Stimulated activated CD8-positive, alpha-beta memory T cell treated with anti-CD3 and anti-CD28 coated beads, Interleukin-15, amount 100 ng/mL, for 1 hour (primary cell): ENCODE measurements around the gene SMIM15.
"Not testable (repeated sequence)": the region's sequence is repeated elsewhere in the genome, so short reads cannot be mapped to it uniquely, and the experiment has no call there.

Experiments
- DNase-seq: peaks from one replicate; pipeline ENCODE4 v3.0.0-alpha.2; 2020; ENCODE audit warnings: low read depth

The SMIM15 gene, protein sequence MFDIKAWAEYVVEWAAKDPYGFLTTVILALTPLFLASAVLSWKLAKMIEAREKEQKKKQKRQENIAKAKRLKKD

DNA sequence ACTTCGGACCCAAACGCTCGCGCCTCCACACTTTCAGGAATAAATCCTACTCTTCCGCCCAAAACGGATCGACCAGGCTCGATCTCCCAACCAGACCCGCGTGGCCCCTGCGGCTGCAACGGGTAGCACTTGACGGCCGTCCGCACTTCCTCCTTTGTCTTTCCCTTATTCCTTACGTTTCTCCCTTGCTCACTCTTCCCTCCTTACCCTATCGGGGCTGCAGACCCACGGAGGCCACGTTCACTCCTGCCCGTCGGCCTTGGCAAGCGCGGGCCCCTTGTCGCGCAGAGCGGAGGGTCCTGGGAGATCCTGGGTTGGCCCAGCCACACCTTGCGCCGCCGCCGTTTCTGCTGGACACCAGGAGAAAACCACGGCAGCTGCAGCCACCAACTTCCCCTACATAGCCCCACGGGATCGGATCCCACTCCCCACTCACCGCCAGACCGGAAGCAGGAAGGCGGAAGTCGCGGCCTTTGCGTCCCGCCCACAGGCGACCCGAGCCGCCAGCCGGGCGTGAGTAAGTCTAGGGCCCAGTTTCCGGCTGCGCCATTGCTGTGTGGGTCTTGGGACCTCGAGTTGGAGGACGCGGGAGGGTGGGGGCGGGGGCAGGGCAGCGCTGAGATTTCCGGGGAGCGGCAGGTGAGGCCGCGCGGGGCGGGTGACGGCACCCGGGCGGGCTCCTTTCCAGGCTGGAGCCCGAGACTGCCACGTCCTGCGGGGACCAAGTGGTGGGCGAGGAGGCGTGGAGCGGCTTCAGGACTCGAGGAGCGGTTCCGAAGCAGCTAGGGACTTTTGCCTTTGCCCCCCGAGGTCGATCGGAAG is at the start of gene SMIM15:
SMIM15 (minus strand) TSS at position 459 of the 822 bp plus-strand sequence. CDS start 2,297 bp downstream, outside the sequence.
- peak; percentile 53 for DNase-seq

DNA sequence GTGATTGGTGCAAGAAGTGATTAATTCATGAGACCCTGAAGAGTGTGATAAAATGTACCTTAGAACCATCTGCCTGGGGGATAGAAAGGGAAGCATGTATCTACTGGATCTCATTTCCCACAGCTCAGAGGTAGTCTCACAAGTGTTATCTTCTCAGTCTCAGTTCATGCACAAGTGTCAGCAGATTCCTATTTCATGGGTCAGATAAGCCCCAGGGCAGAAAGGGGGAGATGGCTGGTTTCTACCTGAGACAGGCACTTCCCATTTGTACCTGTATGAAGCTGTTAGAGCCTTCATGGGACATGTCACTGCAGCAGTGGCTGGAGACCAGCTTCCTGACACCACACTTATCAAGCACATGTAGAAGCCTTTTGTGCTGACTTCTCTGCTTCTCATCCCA is 45.6 kb upstream of the SMIM15 start:
- no peak for DNase-seq

DNA sequence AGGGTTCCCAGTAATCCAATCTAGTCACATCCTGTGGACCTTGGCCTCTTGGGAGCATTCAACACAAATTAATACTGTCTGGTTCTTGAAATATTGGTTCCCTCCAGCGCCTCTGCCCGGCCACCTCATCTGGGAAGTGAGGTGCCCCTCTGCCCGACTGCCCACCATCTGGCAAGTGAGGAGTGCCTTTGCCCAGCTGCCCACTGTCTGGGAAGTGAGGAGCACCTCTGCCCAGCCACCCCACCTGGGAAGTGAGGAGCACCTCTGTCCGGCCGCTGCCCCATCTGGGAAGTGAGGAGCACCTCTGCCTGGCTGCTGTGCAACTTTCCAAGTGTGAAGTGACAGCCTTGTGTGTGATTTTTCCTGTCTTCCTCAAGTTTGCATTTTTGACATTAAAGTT is 42.7 kb upstream of the SMIM15 start:
- no peak for DNase-seq

DNA sequence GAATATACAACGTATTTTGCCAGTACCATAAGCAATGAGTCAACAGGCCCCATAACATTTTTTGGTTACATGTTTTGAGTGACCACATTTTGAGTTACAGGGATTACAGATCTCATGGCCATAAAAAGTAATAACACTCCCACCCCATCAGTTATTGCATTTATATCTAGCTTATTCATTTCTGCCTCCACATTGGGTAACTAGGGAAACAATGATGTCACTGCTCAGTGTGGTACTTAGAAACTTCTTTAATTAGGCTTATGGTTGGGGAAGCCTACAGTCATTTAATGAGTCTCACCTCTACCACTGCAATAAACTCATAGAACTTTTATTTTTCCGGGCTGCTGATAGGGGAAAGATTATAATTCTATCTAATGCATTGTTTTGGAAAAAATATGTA is 39.9 kb upstream of the SMIM15 start:
- DNase-seq: no peak

DNA sequence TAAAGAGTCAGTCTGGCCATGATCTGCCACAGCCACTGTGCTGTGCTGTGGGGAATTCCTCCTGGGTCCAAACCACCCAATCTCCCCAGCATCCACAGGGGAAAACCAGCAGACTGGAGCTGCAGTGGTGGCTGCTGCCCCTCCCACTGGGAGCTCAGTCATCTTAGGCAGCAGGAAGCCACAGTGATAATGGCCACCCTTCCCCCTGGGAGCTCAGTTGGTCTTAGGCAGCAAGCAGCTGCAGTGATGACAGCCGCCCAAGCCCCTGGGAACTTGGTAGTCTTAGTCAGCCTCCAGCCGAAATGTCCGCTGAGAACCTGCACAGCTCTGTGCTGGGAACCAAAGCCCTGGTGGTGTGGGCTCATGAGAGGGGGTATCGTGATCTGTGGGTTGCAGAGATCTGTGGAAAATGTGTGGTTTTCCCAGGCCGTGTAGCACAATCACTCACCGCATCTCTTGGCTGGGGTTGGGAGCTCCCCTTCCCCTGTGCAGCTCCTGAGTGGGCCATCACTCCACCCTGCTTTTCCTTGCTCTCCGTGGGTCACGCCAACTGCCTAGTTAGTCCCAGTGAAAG is 38.4 kb upstream of the SMIM15 start:
- DNase-seq: no peak

DNA sequence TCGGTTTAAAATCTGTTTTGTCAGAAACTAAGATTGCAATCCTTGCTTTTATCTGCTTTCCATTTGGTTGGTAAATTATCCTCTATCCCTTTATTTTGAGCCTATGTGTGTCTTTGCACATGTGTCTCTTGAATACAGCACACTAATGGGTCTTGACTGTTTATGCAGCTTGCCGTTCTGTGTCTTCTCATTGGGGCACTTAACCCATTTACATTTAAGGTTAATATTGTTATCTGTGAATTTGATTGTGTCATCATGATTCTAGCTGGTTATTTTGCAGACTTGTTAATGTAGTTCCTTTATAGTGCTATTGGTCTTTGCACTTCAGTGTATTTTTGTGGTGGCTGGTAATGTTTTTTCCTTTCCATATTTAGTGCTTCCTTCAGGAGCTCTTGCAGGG is 36.3 kb upstream of the SMIM15 start:
- DNase-seq: no peak

DNA sequence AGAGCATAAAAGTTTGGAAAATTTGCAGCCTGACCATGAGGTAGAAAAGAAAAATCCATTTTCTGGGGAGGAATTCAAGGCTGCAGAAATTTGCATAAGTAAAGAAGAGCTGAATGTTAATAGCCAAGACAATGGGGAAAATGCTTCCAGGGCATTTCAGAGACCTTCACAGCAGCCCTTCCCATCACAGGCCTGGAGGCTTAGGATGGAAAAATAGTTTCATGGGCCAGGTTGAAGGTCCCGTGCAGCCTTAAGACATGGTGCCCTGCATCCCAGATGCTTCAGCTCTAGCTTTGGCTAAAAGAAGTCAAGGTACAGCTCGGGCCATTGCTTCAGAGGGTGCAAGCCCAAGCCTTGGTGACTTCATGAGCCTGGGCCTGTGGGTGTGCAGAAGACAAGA is 25.6 kb upstream of the SMIM15 start:
- DNase-seq: not testable (repeated sequence)

DNA sequence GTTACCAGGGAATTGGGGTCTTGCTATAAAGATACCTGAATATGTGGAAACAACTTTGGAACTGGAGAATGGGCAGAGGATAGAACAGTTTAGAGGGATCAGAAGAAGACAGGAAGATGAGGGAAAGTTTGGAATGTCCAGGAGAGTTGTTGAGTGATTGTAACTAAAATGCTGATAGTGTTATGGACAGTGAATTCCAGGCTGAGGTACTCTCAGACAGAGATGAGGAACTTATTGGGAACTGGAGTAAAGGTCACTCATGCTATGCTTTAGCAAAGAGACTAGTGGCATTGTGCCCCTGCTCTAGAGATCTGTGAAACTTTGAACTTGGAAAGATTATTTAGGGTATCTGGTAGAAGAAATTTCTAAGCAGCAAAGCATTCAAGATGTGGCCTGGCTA is 25.1 kb upstream of the SMIM15 start:
- not testable (repeated sequence) for DNase-seq

DNA sequence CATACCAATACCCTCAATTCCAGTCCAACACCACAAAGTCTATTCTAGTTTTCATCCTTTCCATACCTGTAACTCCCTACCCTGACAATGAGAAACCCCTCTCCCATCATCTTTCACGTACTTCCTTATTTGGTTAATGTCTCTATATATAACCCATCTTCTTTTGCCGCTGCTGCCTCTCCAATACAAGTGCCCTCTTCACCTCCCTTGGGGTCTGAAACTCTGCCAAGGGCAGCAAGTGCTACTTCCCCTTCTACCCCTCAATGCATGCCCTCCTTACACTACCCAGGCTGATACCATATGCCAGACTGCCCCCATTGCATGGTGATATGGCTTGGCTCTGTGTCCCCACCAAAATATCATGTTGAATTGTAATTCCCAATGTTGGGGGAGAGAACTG is 24.4 kb upstream of the SMIM15 start:
- DNase-seq: no peak

DNA sequence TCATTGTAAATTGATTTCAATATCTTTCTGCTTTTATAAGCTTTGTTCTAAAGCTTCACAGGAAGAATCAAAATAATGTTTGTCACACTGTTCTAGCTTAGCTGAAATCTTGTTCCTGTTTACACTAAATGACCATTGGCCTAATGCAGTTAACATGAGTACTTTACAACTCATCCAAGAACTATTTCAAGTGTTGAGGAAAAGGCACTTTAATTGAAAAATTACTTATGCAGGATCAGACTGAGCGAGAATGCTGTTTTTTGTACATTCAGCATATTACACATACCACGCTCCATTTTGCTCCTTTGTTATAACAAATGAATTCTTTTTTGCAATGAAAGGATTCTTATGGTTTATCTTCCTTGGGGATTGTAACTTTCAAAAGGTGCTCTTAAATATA is 22.4 kb upstream of the SMIM15 start:
- no peak for DNase-seq

DNA sequence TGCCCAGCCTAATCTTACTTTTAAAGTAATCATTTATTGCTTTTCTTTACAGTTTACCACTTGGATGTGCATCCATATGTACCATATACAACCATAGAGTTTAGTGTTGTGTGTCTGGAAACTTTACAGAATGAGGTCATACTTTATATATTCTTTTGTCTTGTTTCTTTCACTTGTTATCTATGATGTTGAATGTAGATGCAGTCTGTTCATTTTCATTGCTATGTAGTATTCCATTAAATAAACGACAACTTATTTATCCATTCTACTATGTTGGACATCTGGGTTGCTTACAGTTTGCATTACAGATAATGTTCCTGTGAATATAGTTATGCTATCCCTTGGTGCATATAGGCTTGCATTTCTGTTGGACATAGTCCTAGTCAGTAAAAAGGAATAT is 21.3 kb upstream of the SMIM15 start:
- DNase-seq: no peak

DNA sequence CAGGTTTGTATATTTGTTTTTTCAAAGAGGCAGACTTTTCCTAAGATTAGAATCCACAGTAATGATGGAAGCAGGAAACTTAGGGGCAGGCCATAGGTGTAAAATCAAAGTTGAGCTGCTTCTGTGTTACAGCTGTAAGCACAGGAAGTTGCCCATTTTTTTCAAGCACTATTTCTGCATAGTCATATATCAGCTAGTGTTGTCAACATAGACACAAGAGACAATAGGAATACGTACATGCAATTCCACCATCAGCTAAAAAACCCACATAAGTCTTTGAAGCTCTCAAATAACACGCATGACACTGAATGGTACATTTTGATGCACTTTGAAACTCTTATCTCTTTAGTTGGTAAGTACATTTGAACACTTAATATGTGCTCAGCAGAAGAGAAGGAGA is 20.2 kb upstream of the SMIM15 start:
- DNase-seq: no peak

DNA sequence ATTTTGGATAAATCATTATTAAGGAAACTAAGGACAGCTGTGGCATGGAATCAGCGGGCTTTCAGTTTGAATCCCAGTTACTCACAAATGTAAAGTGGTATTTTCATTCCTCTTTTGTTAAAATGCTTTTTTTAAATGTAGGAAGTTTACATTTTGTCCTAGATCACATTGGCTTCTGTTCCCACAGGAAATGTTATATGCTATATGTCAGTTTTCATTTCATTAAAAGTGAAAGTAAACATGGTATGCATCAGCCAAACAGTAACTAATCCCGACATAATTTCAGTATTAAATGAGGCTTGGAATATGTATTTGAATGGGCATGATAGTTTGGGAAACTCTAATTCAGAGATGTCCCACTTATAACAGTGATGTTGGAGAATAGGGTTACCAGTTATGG is 18.6 kb upstream of the SMIM15 start:
- DNase-seq: no peak

DNA sequence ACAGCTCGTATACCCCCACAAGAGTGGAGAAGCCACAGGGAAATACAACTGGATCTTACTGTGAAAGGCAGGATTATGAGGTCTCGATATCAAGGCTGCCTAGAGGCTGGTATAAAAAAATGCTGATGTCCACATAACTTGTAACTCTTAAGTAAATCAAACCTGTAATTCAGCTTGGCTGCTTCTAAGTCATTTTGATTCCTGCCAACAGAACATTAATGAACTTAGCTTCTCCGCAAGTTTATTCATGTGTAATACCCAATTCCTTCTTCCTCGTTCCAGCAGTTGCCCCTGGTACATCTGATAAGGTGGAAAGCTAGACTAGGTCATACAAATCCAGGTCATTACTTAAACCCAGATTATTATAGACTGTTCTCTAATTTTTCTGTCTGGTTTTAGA is 16.4 kb upstream of the SMIM15 start:
- DNase-seq: no peak

DNA sequence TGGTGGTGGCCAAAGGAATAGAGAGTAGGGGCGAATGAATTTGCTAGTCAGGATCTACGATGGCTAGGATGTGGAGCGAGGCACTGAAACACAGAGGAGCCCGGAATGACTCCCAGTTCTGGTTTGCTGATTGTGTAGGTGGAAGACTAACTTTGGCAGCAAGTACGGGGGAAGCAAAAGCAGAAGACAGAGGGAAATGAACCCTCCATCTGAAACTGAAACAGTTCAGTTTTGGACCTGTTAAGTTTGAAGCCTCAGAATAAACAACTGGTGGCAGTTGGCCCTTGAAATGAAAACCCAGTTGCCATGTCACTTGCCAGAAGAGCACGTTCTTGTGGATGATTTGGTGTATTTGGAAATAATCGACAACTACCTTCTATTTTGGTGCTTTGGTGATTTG is 15.4 kb upstream of the SMIM15 start:
- DNase-seq: no peak

DNA sequence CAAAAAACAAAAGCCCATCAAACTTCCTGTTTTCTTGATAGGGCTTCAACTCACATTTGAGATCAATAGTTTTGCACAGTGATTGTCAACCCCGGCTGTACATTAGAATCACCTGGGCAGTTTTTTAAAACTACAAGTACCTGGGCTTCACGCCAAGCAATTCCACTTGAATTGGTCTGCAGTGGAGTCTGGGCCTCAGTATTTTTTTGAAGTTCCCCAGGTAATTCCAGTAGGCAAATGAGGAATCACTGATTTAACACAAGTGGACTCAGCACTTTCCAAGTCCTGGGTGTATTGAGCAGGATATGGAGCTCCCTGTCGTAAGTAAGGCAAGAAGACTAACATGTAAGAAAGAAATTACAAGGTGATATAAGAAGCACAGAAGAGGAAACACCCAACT is 14.8 kb upstream of the SMIM15 start:
- no peak for DNase-seq

DNA sequence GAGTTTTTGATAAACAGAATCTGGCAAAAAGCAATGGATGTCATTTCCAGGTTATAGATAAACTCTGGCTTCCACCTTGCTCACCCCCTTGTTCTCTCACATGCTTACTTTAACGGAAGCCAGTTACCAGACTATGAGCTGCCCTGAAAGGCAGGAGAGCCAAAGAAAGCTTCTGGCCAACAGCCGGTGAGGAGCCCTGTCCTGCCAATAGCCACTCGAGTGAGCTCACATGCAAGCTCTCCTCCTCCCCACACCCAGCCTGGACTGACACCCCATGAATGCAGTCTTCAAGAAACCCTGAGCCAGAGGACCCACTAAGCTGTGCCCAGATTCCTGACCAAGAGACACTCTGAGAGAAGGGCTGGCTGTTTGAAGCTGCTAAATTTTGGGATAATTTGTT is 14.4 kb upstream of the SMIM15 start:
- DNase-seq: no peak

DNA sequence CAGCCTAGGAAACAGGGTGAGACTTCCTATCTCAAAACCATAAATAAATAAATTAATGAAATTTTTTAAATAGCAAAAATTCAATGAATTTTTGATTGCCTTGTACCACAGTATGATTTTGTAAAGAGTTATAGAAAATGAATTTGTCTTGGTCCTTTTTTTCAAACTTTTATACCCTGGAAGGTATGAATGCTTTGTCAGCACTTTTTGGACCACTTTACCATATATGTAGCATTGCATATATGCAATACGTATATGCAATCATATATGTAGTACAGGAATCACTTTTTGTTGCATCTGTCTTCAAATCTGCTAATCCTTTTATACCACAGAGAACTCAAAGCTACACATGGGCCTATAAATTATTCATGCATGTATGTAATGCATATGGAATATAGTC is 9.2 kb upstream of the SMIM15 start:
- DNase-seq: no peak

DNA sequence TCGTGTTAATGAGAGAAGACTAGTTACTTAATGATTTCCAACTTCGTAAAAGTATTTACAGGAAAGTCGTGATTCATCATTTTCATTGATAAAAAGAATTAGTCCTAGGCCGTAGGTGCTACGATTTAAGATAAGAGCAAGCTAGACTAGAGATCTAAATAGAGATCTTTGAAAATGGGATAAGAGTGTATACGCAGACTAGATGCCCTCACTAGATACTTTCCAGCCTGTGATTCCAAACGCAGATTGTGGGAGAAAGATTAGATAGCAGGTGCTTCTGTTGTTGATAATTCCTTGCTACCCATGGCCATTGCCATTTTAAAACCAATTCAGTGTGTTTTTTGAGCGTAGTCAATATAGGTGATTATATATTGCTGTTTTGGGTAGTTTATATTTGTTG is 6.7 kb upstream of the SMIM15 start:
- DNase-seq: no peak

DNA sequence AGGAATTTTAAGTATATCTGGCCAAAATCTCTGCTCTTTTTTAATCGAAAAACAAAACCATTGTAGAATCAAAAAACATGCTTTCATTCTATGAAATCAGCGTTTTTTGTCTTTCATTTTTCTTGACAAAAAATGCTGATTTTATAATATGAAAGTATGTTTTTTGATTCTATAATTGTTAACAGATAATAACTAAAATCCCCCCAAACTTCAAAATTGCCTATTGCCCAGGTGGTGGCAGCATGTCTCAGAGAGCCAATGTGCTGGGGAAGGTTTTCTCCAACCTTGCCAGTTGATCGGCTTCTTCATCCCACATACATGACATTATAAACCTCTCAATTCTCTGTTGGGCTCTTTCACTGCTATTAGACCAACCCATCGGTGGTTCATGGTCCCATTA is 5.1 kb upstream of the SMIM15 start:
- no peak for DNase-seq

DNA sequence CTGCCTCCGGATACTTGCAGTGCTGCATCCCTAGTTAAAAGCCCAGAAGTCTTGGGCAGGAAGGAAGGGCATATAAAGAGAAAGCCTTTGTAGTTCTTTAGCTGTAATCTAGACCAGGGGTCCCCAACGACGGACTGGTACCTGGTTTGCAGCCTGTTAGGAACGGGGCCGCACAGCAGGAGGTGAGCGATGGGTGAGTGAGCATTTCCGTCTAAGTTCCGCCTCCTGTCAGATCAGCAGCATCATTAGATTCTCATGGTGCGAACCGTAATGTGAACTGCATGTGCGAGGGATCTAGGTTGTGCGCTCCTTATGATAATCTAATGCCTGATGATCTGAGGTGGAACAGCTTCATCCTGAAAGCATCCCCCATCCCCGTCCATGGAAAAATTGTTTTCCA is 1.6 kb upstream of the SMIM15 start:
- DNase-seq: no peak

DNA sequence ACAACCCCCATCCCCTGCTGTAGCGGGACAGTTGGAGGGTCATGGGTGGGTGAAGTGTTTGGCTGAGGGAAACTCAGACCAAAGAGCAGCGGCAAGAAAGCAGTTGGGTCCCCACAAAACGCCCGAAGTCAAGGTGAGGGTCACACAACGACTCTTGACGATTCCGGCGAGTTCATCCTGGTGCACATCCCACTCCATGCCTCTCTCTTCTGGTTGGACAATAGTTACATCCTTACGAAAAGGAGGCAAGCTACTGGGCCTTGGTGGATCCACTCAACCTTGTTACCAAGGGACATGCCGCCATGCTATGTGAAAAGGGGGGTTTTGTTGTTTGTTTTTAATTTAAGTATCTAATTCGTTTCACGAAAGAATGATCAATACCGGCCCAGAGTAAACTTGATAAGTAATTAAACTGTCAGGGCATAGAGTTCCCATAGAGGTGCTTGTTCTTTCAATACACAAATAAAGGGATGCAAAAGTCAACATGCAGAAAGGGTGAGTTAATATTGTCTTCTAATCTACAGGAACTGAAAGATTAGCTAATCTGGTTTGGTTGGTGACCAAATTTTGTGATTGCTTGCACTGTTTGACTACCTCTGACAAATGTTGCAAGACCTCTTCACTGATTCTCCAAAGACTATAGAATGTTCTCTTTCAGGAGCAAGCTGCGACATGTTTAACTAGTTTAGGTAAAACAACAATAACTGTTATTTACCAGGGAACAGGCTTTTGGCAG is 732 bp upstream of the SMIM15 start:
- no peak for DNase-seq

DNA sequence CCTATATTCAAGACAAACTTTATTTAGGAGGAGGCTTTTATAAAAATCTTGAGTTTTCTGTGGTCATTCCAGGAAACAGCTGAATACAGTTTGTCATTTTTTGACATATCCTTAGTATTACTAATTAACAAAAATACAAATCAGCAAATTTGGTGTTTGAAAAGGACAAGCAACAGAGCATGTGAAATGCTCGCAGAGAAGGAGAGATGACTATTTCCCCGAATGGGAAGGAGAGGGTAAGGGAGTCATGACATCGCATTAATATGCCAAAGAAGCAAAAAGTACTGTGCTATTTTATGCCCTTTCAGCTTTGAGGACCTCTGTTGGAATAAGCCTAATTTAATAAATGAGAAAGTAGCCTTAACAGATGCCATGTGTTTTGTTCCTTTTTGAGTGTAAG is 1.8 kb downstream of the SMIM15 start:
- DNase-seq: no peak
